ENCODE measurements around the gene TTYH1. TPM values are rescaled to one million over a fixed set of nuclear protein-coding genes. Genes with fewer than 3 reads are reported as not detected.

TTYH1 gene
- polyA plus RNA-seq, 2 of the 4 experiments (the other 2 are of a cell fraction) = 0.15 to 0.31 TPM

DNA sequence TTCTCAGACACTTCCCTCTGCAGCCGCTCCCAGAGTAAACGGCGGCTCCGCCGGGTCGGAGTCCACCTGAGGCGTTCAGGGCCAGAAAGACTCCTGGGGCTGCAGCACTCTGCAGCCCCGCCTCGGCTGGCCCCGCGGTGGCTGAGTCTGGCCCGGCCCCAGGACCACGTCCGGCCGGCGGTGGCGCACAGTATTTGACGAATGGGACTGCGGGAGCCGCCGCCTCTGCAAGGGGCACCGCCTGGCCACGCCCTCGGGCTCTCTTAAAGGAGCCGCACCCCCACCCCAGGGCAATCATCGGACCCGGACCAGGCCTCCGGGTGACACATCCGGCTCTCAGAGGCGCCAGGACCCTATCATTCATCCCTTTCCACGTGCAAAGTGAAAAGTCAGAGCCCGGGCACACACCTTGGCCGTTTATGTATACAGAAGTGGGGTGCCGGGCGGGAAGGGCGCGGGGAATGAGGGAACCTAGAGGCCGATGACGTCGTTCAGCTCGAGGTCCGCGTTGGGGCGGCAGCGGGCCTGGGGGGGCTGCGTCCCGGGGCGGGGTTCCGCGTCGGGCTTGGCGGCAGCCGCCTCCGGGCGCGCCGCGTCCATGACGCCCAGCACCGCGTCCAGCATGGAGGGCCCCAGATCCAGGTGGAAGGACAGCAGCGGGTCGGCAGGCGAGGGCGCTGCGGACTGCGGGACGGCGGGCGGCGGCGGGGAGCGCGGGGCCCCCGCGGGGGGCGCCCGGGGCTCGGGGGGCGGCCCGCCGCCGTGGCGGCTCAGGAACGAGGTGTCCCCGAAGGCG is 49.6 kb downstream of the TTYH1 start (continued):
- TF ChIP-seq, protein P1, sequence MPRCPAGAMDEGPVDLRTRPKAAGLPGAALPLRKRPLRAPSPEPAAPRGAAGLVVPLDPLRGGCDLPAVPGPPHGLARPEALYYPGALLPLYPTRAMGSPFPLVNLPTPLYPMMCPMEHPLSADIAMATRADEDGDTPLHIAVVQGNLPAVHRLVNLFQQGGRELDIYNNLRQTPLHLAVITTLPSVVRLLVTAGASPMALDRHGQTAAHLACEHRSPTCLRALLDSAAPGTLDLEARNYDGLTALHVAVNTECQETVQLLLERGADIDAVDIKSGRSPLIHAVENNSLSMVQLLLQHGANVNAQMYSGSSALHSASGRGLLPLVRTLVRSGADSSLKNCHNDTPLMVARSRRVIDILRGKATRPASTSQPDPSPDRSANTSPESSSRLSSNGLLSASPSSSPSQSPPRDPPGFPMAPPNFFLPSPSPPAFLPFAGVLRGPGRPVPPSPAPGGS (IDR thresholded peaks at IDR 0.05) = peak; percentile 84; the same call in 2 of the 3 replicates
- TF ChIP-seq, protein P2, sequence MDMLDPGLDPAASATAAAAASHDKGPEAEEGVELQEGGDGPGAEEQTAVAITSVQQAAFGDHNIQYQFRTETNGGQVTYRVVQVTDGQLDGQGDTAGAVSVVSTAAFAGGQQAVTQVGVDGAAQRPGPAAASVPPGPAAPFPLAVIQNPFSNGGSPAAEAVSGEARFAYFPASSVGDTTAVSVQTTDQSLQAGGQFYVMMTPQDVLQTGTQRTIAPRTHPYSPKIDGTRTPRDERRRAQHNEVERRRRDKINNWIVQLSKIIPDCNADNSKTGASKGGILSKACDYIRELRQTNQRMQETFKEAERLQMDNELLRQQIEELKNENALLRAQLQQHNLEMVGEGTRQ (IDR thresholded peaks at IDR 0.05) = peak; percentile 24; the same call in 1 of the 2 replicates
- TF ChIP-seq MYC (IDR thresholded peaks at IDR 0.05; ENCODE audit: borderline replicate concordance, low read length) = no peak
- no peak for TF ChIP-seq MAFK (IDR thresholded peaks at IDR 0.05; ENCODE audit: partially characterized antibody)
- peak; percentile 74 for TF ChIP-seq PHF8 (IDR thresholded peaks at IDR 0.05; ENCODE audit: borderline replicate concordance, low read depth)
- TF ChIP-seq NPAS2 (CRISPR knock-in tag; IDR thresholded peaks at IDR 0.05; ENCODE audit: borderline replicate concordance) = no peak
- no peak for TF ChIP-seq KDM5A (IDR thresholded peaks at IDR 0.05)
- TF ChIP-seq ZC3H11A (IDR thresholded peaks at IDR 0.05) = no peak
- TF ChIP-seq HOXB5 (CRISPR knock-in tag; IDR thresholded peaks at IDR 0.05) = 0 out of 2 replicates have a peak, but pooled peaks have one; percentile 35
- TF ChIP-seq, protein P3, sequence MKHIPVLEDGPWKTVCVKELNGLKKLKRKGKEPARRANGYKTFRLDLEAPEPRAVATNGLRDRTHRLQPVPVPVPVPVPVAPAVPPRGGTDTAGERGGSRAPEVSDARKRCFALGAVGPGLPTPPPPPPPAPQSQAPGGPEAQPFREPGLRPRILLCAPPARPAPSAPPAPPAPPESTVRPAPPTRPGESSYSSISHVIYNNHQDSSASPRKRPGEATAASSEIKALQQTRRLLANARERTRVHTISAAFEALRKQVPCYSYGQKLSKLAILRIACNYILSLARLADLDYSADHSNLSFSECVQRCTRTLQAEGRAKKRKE (CRISPR knock-in tag; IDR thresholded peaks at IDR 0.05; ENCODE audit: low read depth) = no peak
- TF ChIP-seq NR3C1 (IDR thresholded peaks at IDR 0.05) = no peak
- TF ChIP-seq, protein P4, sequence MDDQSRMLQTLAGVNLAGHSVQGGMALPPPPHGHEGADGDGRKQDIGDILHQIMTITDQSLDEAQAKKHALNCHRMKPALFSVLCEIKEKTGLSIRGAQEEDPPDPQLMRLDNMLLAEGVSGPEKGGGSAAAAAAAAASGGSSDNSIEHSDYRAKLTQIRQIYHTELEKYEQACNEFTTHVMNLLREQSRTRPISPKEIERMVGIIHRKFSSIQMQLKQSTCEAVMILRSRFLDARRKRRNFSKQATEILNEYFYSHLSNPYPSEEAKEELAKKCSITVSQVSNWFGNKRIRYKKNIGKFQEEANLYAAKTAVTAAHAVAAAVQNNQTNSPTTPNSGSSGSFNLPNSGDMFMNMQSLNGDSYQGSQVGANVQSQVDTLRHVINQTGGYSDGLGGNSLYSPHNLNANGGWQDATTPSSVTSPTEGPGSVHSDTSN (IDR thresholded peaks at IDR 0.05) = peak; percentile 21; the same call in 1 of the 2 replicates
- TF ChIP-seq EP300 (IDR thresholded peaks at IDR 0.05) = no peak
- no peak for TF ChIP-seq KDM1A (IDR thresholded peaks at IDR 0.05; ENCODE audit: low read depth)
- TF ChIP-seq FOSL2 (IDR thresholded peaks at IDR 0.05) = no peak
- peak; percentile 16; the same call in 1 of the 2 replicates for TF ChIP-seq FOSL2 (CRISPR knock-in tag; IDR thresholded peaks at IDR 0.05)
- TF ChIP-seq RARB (CRISPR knock-in tag; IDR thresholded peaks at IDR 0.05) = no peak
- no peak for TF ChIP-seq RNF2 (IDR thresholded peaks at IDR 0.05; ENCODE audit: borderline replicate concordance, low read depth)
- TF ChIP-seq, protein P5, sequence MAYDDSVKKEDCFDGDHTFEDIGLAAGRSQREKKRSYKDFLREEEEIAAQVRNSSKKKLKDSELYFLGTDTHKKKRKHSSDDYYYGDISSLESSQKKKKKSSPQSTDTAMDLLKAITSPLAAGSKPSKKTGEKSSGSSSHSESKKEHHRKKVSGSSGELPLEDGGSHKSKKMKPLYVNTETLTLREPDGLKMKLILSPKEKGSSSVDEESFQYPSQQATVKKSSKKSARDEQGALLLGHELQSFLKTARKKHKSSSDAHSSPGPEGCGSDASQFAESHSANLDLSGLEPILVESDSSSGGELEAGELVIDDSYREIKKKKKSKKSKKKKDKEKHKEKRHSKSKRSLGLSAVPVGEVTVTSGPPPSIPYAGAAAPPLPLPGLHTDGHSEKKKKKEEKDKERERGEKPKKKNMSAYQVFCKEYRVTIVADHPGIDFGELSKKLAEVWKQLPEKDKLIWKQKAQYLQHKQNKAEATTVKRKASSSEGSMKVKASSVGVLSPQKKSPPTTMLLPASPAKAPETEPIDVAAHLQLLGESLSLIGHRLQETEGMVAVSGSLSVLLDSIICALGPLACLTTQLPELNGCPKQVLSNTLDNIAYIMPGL (CRISPR knock-in tag; IDR thresholded peaks at IDR 0.05; ENCODE audit: borderline replicate concordance) = no peak
- TF ChIP-seq MAZ (IDR thresholded peaks at IDR 0.05; ENCODE audit: borderline replicate concordance, low read depth, low read length) = no peak
- no peak for TF ChIP-seq SREBF2 (IDR thresholded peaks at IDR 0.05)
- 0 out of 2 replicates have a peak, but pooled peaks have one; percentile 55 for TF ChIP-seq RFX5 (IDR thresholded peaks at IDR 0.05)
- TF ChIP-seq HOXB13 (CRISPR knock-in tag; IDR thresholded peaks at IDR 0.05; ENCODE audit: low read depth) = peak; percentile 12; the same call in 1 of the 2 replicates
- TF ChIP-seq HOXA7 (CRISPR knock-in tag; IDR thresholded peaks at IDR 0.05) = no peak
- TF ChIP-seq, protein P6, sequence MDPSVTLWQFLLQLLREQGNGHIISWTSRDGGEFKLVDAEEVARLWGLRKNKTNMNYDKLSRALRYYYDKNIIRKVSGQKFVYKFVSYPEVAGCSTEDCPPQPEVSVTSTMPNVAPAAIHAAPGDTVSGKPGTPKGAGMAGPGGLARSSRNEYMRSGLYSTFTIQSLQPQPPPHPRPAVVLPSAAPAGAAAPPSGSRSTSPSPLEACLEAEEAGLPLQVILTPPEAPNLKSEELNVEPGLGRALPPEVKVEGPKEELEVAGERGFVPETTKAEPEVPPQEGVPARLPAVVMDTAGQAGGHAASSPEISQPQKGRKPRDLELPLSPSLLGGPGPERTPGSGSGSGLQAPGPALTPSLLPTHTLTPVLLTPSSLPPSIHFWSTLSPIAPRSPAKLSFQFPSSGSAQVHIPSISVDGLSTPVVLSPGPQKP (IDR thresholded peaks at IDR 0.05; ENCODE audit: low read depth, low read length) = no peak
